Liver (tissue), 9 donors: Measurements from ENCODE around the gene RNGTT. TPM values are rescaled to one million over a fixed set of nuclear protein-coding genes. Genes with fewer than 3 reads are reported as not detected.

Experiments used
- DNase-seq: peaks from one replicate; pipeline ENCODE4 v3.0.0-alpha.2; 2017; ENCODE audit warnings: low spot score
- H3K27ac ChIP-seq, 2 donors: one replicate each; pipeline ENCODE4 v1.7.0; 2013; ENCODE audit warnings: inconsistent platforms in 2 of 2, low read length in 2 of 2, control low read depth in 1 of 2, low read depth in 1 of 2, mild to moderate bottlenecking in 1 of 2
- H3K27me3 ChIP-seq, 4 donors: one replicate each; pipeline versions ENCODE4 v1.6.1 to v1.7.0; 2013; ENCODE audit warnings: low read length in 3 of 4, inconsistent platforms in 1 of 4, mild to moderate bottlenecking in 1 of 4, moderate library complexity in 1 of 4; ENCODE audit not compliant: control insufficient read depth in 4 of 4, insufficient read depth in 4 of 4
- H3K36me3 ChIP-seq, 4 donors: one replicate each; pipeline versions ENCODE4 v1.6.1 to v1.7.0; 2013; ENCODE audit warnings: low read length in 3 of 4, mild to moderate bottlenecking in 3 of 4, low read depth in 1 of 4, moderate library complexity in 1 of 4; ENCODE audit not compliant: control insufficient read depth in 4 of 4, insufficient read depth in 3 of 4
- H3K4me1 ChIP-seq, 4 donors: one replicate each; pipeline versions ENCODE4 v1.6.1 to v1.7.0; 2013; ENCODE audit warnings: low read length in 3 of 4, mild to moderate bottlenecking in 3 of 4, moderate library complexity in 1 of 4; ENCODE audit not compliant: control insufficient read depth in 4 of 4, insufficient read depth in 4 of 4
- H3K4me3 ChIP-seq, 3 donors: one replicate each; pipeline versions ENCODE4 v1.6.1 to v1.7.0; 2013; ENCODE audit warnings: low read length in 3 of 3, control low read depth in 1 of 3, low read depth in 1 of 3, mild to moderate bottlenecking in 1 of 3
- H3K9ac ChIP-seq, 2 donors: one replicate each; pipeline ENCODE4 v1.7.0; 2013; ENCODE audit warnings: low read length in 2 of 2, mild to moderate bottlenecking in 2 of 2, moderate library complexity in 2 of 2, control low read depth in 1 of 2, low read depth in 1 of 2
- H3K9me3 ChIP-seq, 4 donors: one replicate each; pipeline versions ENCODE4 v1.6.1 to v1.7.0; 2013; ENCODE audit warnings: low read length in 3 of 4; ENCODE audit not compliant: control insufficient read depth in 4 of 4
- CTCF ChIP-seq: fragments of 150-350 bp; IDR thresholded peaks from 2 replicates; pipeline ENCODE4 v1.5.1; 2017; ENCODE audit warnings: improper control_type of control experiment, low read depth, low read length; ENCODE audit not compliant: missing input control
- EGR1 ChIP-seq, 2 donors: IDR thresholded peaks; 2 replicates each; pipeline ENCODE4 v1.6.1; 2016 to 2018; ENCODE audit warnings: antibody characterized with exemption in 2 of 2, low read depth in 2 of 2
- FOXA1 ChIP-seq: IDR thresholded peaks from 2 replicates; pipeline ENCODE4 v1.6.1; 2016; ENCODE audit warnings: antibody characterized with exemption
- FOXA2 ChIP-seq: IDR thresholded peaks from 2 replicates; pipeline ENCODE4 v1.6.1; 2016; ENCODE audit warnings: antibody characterized with exemption
- GABPA ChIP-seq, 2 donors: IDR thresholded peaks in 1 of 2; conservative IDR thresholded peaks in 1 of 2; 2 replicates each; pipeline ENCODE4 v1.6.1; 2016; ENCODE audit warnings: antibody characterized with exemption in 2 of 2, mild to moderate bottlenecking in 1 of 2, moderate library complexity in 1 of 2
- HNF4A ChIP-seq, 2 donors: conservative IDR thresholded peaks; 2 replicates each; pipeline ENCODE4 v1.6.1; 2016; ENCODE audit warnings: antibody characterized with exemption in 2 of 2, mild to moderate bottlenecking in 2 of 2
- HNF4G ChIP-seq: IDR thresholded peaks from 2 replicates; pipeline ENCODE4 v1.6.1; 2016; ENCODE audit warnings: antibody characterized with exemption
- JUND ChIP-seq, 2 donors: IDR thresholded peaks; 2 replicates each; pipeline ENCODE4 v1.6.1; 2016; ENCODE audit warnings: antibody characterized with exemption in 2 of 2
- MAX ChIP-seq: IDR thresholded peaks from 2 replicates; pipeline ENCODE4 v1.6.1; 2016; ENCODE audit warnings: antibody characterized with exemption
- NR2F2 ChIP-seq: IDR thresholded peaks from 2 replicates; pipeline ENCODE4 v1.6.1; 2016; ENCODE audit warnings: antibody characterized with exemption
- RAD21 ChIP-seq, 2 donors: IDR thresholded peaks; 2 replicates each; pipeline ENCODE4 v1.6.1; 2016; ENCODE audit warnings: antibody characterized with exemption in 2 of 2, mild to moderate bottlenecking in 2 of 2
- REST ChIP-seq: IDR thresholded peaks from 2 replicates; pipeline ENCODE4 v1.6.1; 2016; ENCODE audit warnings: antibody characterized with exemption, mild to moderate bottlenecking
- RXRA ChIP-seq, 2 donors: IDR thresholded peaks; 2 replicates each; pipeline ENCODE4 v1.6.1; 2017 to 2018; ENCODE audit warnings: antibody characterized with exemption in 2 of 2, mild to moderate bottlenecking in 1 of 2
- SP1 ChIP-seq: IDR thresholded peaks from 2 replicates; pipeline ENCODE4 v1.6.1; 2018; ENCODE audit warnings: antibody characterized with exemption, mild to moderate bottlenecking
- TAF1 ChIP-seq: conservative IDR thresholded peaks from 2 replicates; pipeline ENCODE4 v1.6.1; 2016; ENCODE audit warnings: antibody characterized with exemption, mild to moderate bottlenecking
- YY1 ChIP-seq: IDR thresholded peaks from 2 replicates; pipeline ENCODE4 v1.6.1; 2016; ENCODE audit warnings: antibody characterized with exemption, mild to moderate bottlenecking
- ZBTB33 ChIP-seq: IDR thresholded peaks from 2 replicates; pipeline ENCODE4 v1.6.1; 2016; ENCODE audit warnings: antibody characterized with exemption
- WGBS: extraction: QIAGEN DNeasy Blood & Tissue Kit; methylation state at CpG from one replicate; pipeline ENCODE4 v1.1.7; 2013; 5-methylcytosine and 5-hydroxymethylcytosine counted together
- polyA plus RNA-seq, 2 donors: library from polyadenylated mRNA; stranded (reverse) in 1 of 2; unstranded in 1 of 2; fragments of 200-250 nt in 1 of 2; fragments of >200 nt in 1 of 2; fragmentation: Nextera tagmentation in 1 of 2; extraction: Ambion mirVana in 1 of 2; gene quantifications; one replicate each; pipeline versions ENCODE4 v1.2.1 to v1.2.3, GENCODE V29; 2013 to 2015
- total RNA-seq, 2 donors: library from RNA; depleted of rRNA; stranded (reverse); fragments of >200 nt; gene quantifications; one replicate each; pipeline ENCODE4 v1.2.3, GENCODE V29; 2014
- donor health status: healthy.
- donor health status: healthy.
- donor health status: healthy.
- donor health status: healthy.
- donor health status: healthy.

RNGTT gene
- total and polyA plus RNA-seq, 4 donors, result 4.1 to 20.8 (median 7.2) TPM

GRCh38 chr6:88750936-88751335 is 212.5 kb downstream of the RNGTT start:
- Histone ChIP-seq H3K36me3 (peaks cover 0 to 3% (median 0%) of the 10 kb centered on the region in 4 donors), H3K4me1 (no peaks in the 10 kb centered on the region), H3K27ac (no peak overlapping the region), H3K9ac (no peak overlapping the region), H3K27me3 (no peaks in the 10 kb centered on the region), H3K9me3 (no peaks in the 10 kb centered on the region), H3K4me3 (no peak overlapping the region)
- 99% methylated on average over 2 of the region's 2 CpGs for whole genome bisulfite sequencing
- TF ChIP-seq MAX (no peak), RXRA (IDR thresholded peaks at IDR 0.05) (no peak), HNF4A (conservative IDR thresholded peaks at IDR 0.05) (no peak), SP1 (no peak), REST (no peak), FOXA1 (no peak), EGR1 (IDR thresholded peaks at IDR 0.05; ENCODE audit: low read depth in 2 of 2) (no peak), NR2F2 (no peak), CTCF (no peak), GABPA (IDR thresholded peaks at IDR 0.05 in 1 of 2, conservative IDR thresholded peaks at IDR 0.05 in 1 of 2) (no peak), JUND (IDR thresholded peaks at IDR 0.05) (no peak), TAF1 (no peak), HNF4G (no peak), FOXA2 (no peak), ZBTB33 (no peak)
- no peak for DNase-seq

GRCh38 chr6:88749849-88750248 is 213.6 kb downstream of the RNGTT start:
- Histone ChIP-seq H3K27ac (no peak overlapping the region), H3K27me3 (no peaks in the 10 kb centered on the region), H3K36me3 (peaks cover 0 to 3% (median 0%) of the 10 kb centered on the region in 4 donors), H3K4me1 (no peaks in the 10 kb centered on the region), H3K4me3 (no peak overlapping the region), H3K9me3 (no peaks in the 10 kb centered on the region), H3K9ac (no peak overlapping the region)
- DNase-seq, result no peak
- TF ChIP-seq FOXA1 (no peak), RAD21 (IDR thresholded peaks at IDR 0.05) (no peak), JUND (IDR thresholded peaks at IDR 0.05) (no peak), CTCF (no peak), TAF1 (no peak), FOXA2 (no peak), YY1 (no peak), RXRA (IDR thresholded peaks at IDR 0.05) (no peak)
- WGBS, result 98% methylated on average over 1 of the region's 1 CpG
